CD14-positive monocyte (primary cell): ENCODE results near the gene RAMP2. TPM values are rescaled to one million over a fixed set of nuclear protein-coding genes. Genes with fewer than 3 reads are reported as not detected.

ENCODE experiments used
- DNase-seq, 3 donors: peaks; one replicate each; pipeline ENCODE4 v3.0.0-alpha.2; 2011 to 2022
- H2AFZ ChIP-seq: 2 replicates; pipeline ENCODE4 v1.6.0; 2012; ENCODE audit warnings: mild to moderate bottlenecking, low read depth, low read length, inconsistent platforms; ENCODE audit not compliant: insufficient read depth, poor library complexity, severe bottlenecking
- H3K27ac ChIP-seq, 2 donors: 1 replicate in 1 of 2; 2 replicates in 1 of 2; pipeline ENCODE4 v1.5.1; 2012 to 2013; ENCODE audit warnings: low read length in 2 of 2, control low read depth in 1 of 2, inconsistent platforms in 1 of 2, low read depth in 1 of 2, mild to moderate bottlenecking in 1 of 2
- H3K27me3 ChIP-seq, 2 donors: one replicate each; pipeline versions ENCODE4 v1.6.0 to v1.6.1; 2011 to 2013; ENCODE audit warnings: low read length in 2 of 2; ENCODE audit not compliant: control insufficient read depth in 2 of 2, insufficient read depth in 2 of 2
- H3K36me3 ChIP-seq, 2 donors: replicated peaks in 1 of 2; 1 replicate in 1 of 2; 2 replicates in 1 of 2; pipeline versions ENCODE4 v1.5.1 to v1.6.1; 2012 to 2013; ENCODE audit warnings: low read length in 2 of 2, control low read depth in 1 of 2, inconsistent platforms in 1 of 2, mild to moderate bottlenecking in 1 of 2; ENCODE audit not compliant: insufficient read depth in 2 of 2, control insufficient read depth in 1 of 2
- H3K4me1 ChIP-seq, 2 donors: 1 replicate in 1 of 2; 2 replicates in 1 of 2; pipeline versions ENCODE4 v1.5.1 to v1.6.1; 2012 to 2013; ENCODE audit warnings: low read length in 2 of 2, control low read depth in 1 of 2, inconsistent platforms in 1 of 2, mild to moderate bottlenecking in 1 of 2, moderate library complexity in 1 of 2; ENCODE audit not compliant: insufficient read depth in 2 of 2, control insufficient read depth in 1 of 2
- H3K4me2 ChIP-seq: replicated peaks from 2 replicates; pipeline ENCODE3; 2012; ENCODE audit warnings: low read length, moderate library complexity, mild to moderate bottlenecking; ENCODE audit not compliant: poor library complexity, severe bottlenecking; ENCODE audit errors: extremely low read depth
- H3K4me3 ChIP-seq, 3 experiments: fragments of 200-600 bp in 1 of 3; sonication (generic) in 1 of 3; replicated peaks in 1 of 3; 1 replicate in 2 of 3; 2 replicates in 1 of 3; pipeline ENCODE4 v1.5.1; 2011 to 2013; ENCODE audit warnings: low read length in 3 of 3, mild to moderate bottlenecking in 3 of 3, control low read depth in 2 of 3, low read depth in 2 of 3, inconsistent platforms in 1 of 3, moderate library complexity in 1 of 3
- H3K79me2 ChIP-seq: 2 replicates; pipeline ENCODE4 v1.6.0; 2012; ENCODE audit warnings: mild to moderate bottlenecking, control low read depth, inconsistent platforms, low read length, moderate library complexity; ENCODE audit not compliant: insufficient read depth
- H3K9ac ChIP-seq: 2 replicates; pipeline ENCODE4 v1.6.0; 2017; ENCODE audit warnings: low read length, mild to moderate bottlenecking; ENCODE audit not compliant: insufficient read depth, poor library complexity, severe bottlenecking
- H3K9me3 ChIP-seq, 2 donors: replicated peaks in 1 of 2; 1 replicate in 1 of 2; 2 replicates in 1 of 2; pipeline versions ENCODE4 v1.5.1 to v1.6.1; 2012 to 2013; ENCODE audit warnings: low read length in 2 of 2, control low read depth in 1 of 2; ENCODE audit not compliant: control insufficient read depth in 1 of 2, insufficient read depth in 1 of 2
- H4K20me1 ChIP-seq: 2 replicates; pipeline ENCODE4 v1.6.0; 2012; ENCODE audit warnings: mild to moderate bottlenecking, low read length, control low read depth, moderate library complexity; ENCODE audit not compliant: insufficient read depth
- H3K27ac Mint-ChIP-seq, 7 donors: one replicate each; pipeline ENCODE4 v1.8.0; 2020; ENCODE audit warnings: mild to moderate bottlenecking in 7 of 7, mixed read lengths in 7 of 7, moderate library complexity in 6 of 7, inconsistent platforms in 2 of 7
- H3K27me3 Mint-ChIP-seq, 3 donors: one replicate each; pipeline ENCODE4 v1.8.0; 2021 to 2022; ENCODE audit warnings: low read depth in 3 of 3, mild to moderate bottlenecking in 3 of 3, mixed read lengths in 3 of 3, moderate library complexity in 3 of 3, inconsistent platforms in 1 of 3
- H3K36me3 Mint-ChIP-seq, 2 donors: one replicate each; pipeline ENCODE4 v1.8.0; 2020; ENCODE audit warnings: mixed read lengths in 2 of 2, inconsistent platforms in 1 of 2, mild to moderate bottlenecking in 1 of 2
- H3K4me1 Mint-ChIP-seq: one replicate; pipeline ENCODE4 v1.8.0; 2020; ENCODE audit warnings: mild to moderate bottlenecking, mixed read lengths
- H3K4me3 Mint-ChIP-seq, 2 donors: one replicate each; pipeline ENCODE4 v1.8.0; 2020; ENCODE audit warnings: mild to moderate bottlenecking in 2 of 2, mixed read lengths in 2 of 2, moderate library complexity in 1 of 2
- H3K9me3 Mint-ChIP-seq, 7 donors: one replicate each; pipeline ENCODE4 v1.8.0; 2020 to 2022; ENCODE audit warnings: mixed read lengths in 7 of 7, mild to moderate bottlenecking in 6 of 7, moderate library complexity in 6 of 7, inconsistent platforms in 2 of 7
- CTCF ChIP-seq: fragments of 200-600 bp; IDR thresholded peaks from one replicate; pipeline ENCODE4 v1.8.0; 2022; ENCODE audit warnings: antibody characterized with exemption, mild to moderate bottlenecking
- WGBS: methylation state at CpG from one replicate; pipeline ENCODE4 v1.1.5; 2013; ENCODE audit warnings: missing lambda C conversion rate; ENCODE audit not compliant: insufficient coverage; 5-methylcytosine and 5-hydroxymethylcytosine counted together
- intact Hi-C, 2 donors: fragments of 100-400 bp; cut with micrococcal nuclease; formaldehyde crosslinking; loops; one replicate each; pipeline versions ENCODE4 v1.15.0 to v1.15.1; 2023
- polyA plus RNA-seq, 3 donors: library from polyadenylated mRNA; depleted of rRNA in 1 of 3; unstranded in 2 of 3; stranded (reverse) in 1 of 3; fragments of 300-500 nt in 2 of 3; fragments of >200 nt in 1 of 3; fragmentation: Illumina TruSeq in 2 of 3; gene quantifications; 1 replicate in 2 of 3; 2 replicates in 1 of 3; pipeline ENCODE4 v1.2.3, GENCODE V29; 2012 to 2021

RAMP2 gene
- polyA plus RNA-seq, 3 donors, result not detected

GRCh38 chr17:42781639-42782165 lies 20.7 kb downstream of the RAMP2 start:
- Histone ChIP-seq H3K4me2 (no peak overlapping the region), H4K20me1 (no peaks in the 10 kb centered on the region), H2AFZ (no peak overlapping the region), H3K36me3 (peaks cover 27 to 28% of the 10 kb centered on the region in 2 donors), H3K27me3 (peaks cover 57 to 72% of the 10 kb centered on the region in 2 donors), H3K4me1 (peaks cover 7 to 20% of the 10 kb centered on the region in 2 donors), H3K9me3 (peaks cover 0 to 39% of the 10 kb centered on the region in 2 donors), H3K79me2 (no peaks in the 10 kb centered on the region), H3K9ac (no peak overlapping the region), H3K27ac (no peak overlapping the region), H3K4me3 (no peak overlapping the region)
- 64% methylated on average over 3 of the region's 10 CpGs for WGBS
- Mint-ChIP-seq H3K4me1 (peaks cover 25% of the 10 kb centered on the region), H3K27ac (no peak overlapping the region), H3K9me3 (peaks cover 4 to 24% (median 11%) of the 10 kb centered on the region in 7 donors), H3K36me3 (peaks cover 36 to 37% of the 10 kb centered on the region in 2 donors), H3K27me3 (peaks cover 72 to 76% (median 72%) of the 10 kb centered on the region in 3 donors), H3K4me3 (peak overlapping the region in 1 of 2 donors; percentile 78)
- no peak for DNase-seq
- TF ChIP-seq CTCF, result no peak
- intact Hi-C loops, result no loop called here

GRCh38 chr17:42782166-42783061 lies 21.4 kb downstream of the RAMP2 start:
- Histone ChIP-seq H3K9me3 (peaks cover 0 to 39% of the 10 kb centered on the region in 2 donors), H3K4me1 (peaks cover 7 to 20% of the 10 kb centered on the region in 2 donors), H3K36me3 (peaks cover 23 to 24% of the 10 kb centered on the region in 2 donors), H3K27ac (no peak overlapping the region), H3K4me2 (no peak overlapping the region), H4K20me1 (no peaks in the 10 kb centered on the region), H3K9ac (no peak overlapping the region), H2AFZ (no peak overlapping the region), H3K4me3 (no peak overlapping the region), H3K79me2 (no peaks in the 10 kb centered on the region), H3K27me3 (peaks cover 60 to 79% of the 10 kb centered on the region in 2 donors)
- no peak overlapping the region for H3K27ac Mint-ChIP-seq
- H3K4me3 Mint-ChIP-seq, result peak overlapping the region in 1 of 2 donors; percentile 86
- peaks cover 31 to 32% of the 10 kb centered on the region in 2 donors for H3K36me3 Mint-ChIP-seq
- peaks cover 77 to 83% (median 78%) of the 10 kb centered on the region in 3 donors for H3K27me3 Mint-ChIP-seq
- peaks cover 26% of the 10 kb centered on the region for H3K4me1 Mint-ChIP-seq
- DNase-seq, result no peak
- TF ChIP-seq CTCF, result no peak
- intact Hi-C loops, result no loop called here
- WGBS, result 18% methylated on average over 15 of the region's 29 CpGs
- H3K9me3 Mint-ChIP-seq, result peaks cover 4 to 24% (median 11%) of the 10 kb centered on the region in 7 donors
